Measurements from ENCODE around the gene ZMYND19.
A peak's percentile ranks its signal among the peaks of the same experiment; 100 is the strongest.

Gene ZMYND19

GRCh38 chr9:137612741-137613142 lies 22.4 kb upstream of the ZMYND19 start:
- TF ChIP-seq, protein P1, sequence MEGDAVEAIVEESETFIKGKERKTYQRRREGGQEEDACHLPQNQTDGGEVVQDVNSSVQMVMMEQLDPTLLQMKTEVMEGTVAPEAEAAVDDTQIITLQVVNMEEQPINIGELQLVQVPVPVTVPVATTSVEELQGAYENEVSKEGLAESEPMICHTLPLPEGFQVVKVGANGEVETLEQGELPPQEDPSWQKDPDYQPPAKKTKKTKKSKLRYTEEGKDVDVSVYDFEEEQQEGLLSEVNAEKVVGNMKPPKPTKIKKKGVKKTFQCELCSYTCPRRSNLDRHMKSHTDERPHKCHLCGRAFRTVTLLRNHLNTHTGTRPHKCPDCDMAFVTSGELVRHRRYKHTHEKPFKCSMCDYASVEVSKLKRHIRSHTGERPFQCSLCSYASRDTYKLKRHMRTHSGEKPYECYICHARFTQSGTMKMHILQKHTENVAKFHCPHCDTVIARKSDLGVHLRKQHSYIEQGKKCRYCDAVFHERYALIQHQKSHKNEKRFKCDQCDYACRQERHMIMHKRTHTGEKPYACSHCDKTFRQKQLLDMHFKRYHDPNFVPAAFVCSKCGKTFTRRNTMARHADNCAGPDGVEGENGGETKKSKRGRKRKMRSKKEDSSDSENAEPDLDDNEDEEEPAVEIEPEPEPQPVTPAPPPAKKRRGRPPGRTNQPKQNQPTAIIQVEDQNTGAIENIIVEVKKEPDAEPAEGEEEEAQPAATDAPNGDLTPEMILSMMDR (IDR thresholded peaks at IDR 0.05; ENCODE audit: borderline replicate concordance, insufficient read depth, low read depth, low read length) = no peak
- no peak overlapping the region for H3K4me3 ChIP-seq (ENCODE audit: low read depth, low read length)

DNA sequence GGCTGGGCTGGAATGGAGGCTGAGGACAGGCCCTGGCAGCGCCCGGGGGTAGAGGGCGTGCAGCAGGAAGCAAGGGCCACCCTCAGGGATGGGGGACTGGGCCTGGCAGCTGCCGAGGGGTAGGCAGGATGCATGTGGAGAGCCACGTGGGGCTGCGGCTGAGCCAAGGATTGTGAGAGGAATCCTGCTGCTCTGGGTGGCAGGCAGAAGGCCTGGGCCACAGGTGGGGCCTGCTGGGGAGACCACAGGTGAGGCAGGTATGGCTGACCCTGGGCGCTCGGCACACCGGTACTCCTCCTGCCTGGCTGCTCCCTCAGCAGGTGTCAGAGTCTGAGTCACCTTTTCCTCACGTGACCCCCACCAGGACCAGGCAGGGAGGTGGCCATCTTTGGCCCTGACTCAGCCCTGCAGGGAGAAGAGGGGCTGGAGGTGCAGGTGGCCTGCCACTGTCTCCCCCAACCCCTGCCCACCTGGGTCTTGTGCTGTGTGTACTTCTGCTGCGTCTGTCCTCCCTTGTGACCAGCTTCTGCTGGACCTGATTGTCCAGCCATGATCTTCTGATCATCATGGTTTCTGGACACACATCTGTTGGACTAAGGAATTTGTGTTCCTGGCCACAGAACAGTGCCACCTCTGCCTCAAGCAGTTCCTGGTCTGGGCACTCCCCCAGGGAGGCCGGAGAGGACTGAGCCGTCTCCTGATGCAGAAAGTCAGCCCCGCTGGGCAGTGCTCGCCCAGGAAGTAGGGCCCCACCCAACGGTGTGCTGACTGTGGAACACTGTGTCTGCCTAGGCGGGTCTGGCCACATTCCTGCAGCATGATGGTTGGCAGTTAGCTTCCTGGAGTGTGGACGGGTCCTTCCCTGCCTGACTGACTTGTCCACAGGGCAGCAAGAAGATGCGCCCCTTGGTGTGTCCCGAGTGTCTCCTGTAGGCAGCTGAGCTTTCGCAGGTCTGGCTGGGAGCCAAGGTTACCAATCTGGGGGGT lies 21.6 kb upstream of the ZMYND19 start:
- H3K4me3 ChIP-seq (ENCODE audit: low read depth, low read length) = no peak overlapping the region
- TF ChIP-seq, protein P1 (IDR thresholded peaks at IDR 0.05; ENCODE audit: borderline replicate concordance, insufficient read depth, low read depth, low read length) = no peak

DNA sequence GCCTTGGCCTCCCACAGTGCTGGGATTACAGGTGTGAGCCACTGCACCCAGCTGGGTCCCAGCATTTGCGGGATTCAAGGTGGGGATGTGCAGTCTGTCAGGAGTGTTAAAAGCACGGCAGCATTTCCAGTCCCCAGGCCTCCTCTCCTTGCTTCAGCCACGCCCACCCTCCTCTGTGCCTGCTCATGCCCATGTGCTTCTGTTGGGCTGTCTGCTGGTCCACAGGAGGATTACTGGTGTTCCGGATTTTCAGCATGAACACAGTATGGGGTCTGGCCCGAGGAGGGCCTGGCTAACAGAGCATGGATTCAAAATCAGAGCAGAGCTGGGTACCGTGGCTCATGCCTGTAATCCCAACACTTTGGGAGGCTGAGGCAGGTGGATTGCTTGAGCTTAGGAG lies 20.6 kb upstream of the ZMYND19 start:
- TF ChIP-seq, protein P1 (IDR thresholded peaks at IDR 0.05; ENCODE audit: borderline replicate concordance, insufficient read depth, low read depth, low read length) = no peak
- H3K4me3 ChIP-seq (ENCODE audit: low read depth, low read length) = no peak overlapping the region

- H3K4me3 ChIP-seq (ENCODE audit: low read depth, low read length) = no peak overlapping the region
- TF ChIP-seq, protein P1 (IDR thresholded peaks at IDR 0.05; ENCODE audit: borderline replicate concordance, insufficient read depth, low read depth, low read length) = no peak
These were observed 17.0 kb upstream of the ZMYND19 start for GRCh38 chr9:137607141-137607857.

DNA sequence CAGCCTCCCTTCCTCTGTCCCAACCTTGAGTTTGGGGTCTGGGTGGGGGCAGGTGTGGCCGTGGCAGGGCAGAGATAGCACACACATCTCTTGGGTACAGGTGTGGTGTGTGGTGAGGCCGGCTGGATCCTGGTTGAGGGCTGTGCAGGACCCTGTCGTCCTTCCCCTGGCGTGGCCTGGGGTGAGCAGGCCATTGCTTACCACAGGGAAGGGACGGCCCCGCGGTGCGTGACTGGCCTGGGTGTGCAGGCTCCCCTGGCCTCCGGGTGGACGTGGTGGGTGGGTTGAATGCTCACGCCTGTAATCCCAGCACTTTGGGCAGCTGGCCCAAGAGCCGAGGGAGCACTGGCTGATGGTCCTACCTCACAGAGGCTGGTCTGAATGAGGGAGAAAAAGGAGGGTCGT lies 16.4 kb upstream of the ZMYND19 start:
- H3K4me3 ChIP-seq (ENCODE audit: low read depth, low read length) = peak overlapping the region; percentile 72
- TF ChIP-seq, protein P1 (IDR thresholded peaks at IDR 0.05; ENCODE audit: borderline replicate concordance, insufficient read depth, low read depth, low read length) = no peak

- TF ChIP-seq, protein P1 (IDR thresholded peaks at IDR 0.05; ENCODE audit: borderline replicate concordance, insufficient read depth, low read depth, low read length) = no peak
These were observed 15.8 kb upstream of the ZMYND19 start for GRCh38 chr9:137606005-137606621.

More at GRCh38 chr9:137606005-137606621, 15.8 kb upstream of the ZMYND19 start:
- peak overlapping the region; percentile 72 for H3K4me3 ChIP-seq (ENCODE audit: low read depth, low read length)

All from GM12875 (cell line).